HG03108 (cell line): ENCODE measurements around the gene ZFP57.

ENCODE experiments used
- ATAC-seq: cut with Tn5 transposase; IDR thresholded peaks from one replicate; pipeline ENCODE4 v1.9.1; 2021; ENCODE audit warnings: moderate library complexity; ENCODE audit not compliant: unreplicated experiment

The ZFP57 gene

DNA sequence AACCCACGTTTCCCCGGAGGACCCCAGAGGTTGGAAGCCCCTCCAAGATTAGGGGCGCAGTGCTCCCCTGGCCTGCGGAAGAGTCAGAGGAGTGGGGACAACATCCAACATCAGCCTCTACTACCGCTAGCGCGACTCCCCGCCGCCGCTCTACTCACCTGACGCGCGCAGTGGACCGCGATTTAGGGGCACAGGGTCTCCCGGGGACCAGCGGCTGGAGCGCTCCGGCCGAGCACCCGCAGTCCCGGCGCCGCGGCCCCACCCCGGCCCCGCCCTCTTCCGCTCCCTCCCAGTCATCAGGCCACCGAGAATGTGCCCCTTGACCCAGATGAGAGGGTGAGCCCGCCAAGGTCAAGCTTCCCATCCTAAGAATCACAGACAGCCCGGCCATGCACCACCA lies at the start of gene ZFP57:
ZFP57 (minus strand) TSS at position 249 of the 400 bp plus-strand sequence. CDS start 4,149 bp downstream, outside the sequence.
- ATAC-seq = no peak

DNA sequence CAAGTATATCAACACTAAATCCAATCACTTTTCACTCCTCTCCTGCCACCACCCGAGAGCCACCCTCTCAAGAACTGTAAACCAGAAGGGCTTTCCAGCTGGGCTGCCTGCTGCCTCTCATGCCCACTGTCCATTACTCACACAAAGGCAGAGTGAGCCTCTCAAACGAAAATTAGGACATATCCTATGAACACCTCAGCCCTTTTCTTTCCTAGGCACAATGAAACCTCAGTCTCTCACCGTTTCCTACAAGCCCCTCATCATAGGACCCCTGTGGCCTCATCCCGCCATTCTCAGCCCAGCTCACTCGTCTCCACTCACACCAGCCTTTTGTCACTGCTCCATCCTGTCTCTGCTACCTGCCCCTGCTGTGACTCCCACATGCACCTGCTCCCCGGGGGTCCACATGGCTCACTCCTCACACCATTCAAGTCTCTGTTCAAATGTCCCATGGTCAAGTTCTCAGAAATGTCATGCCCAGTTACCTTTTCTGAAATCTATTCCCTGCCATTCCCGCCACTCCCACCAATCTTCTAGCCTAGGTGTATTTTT lies 49.7 kb upstream of the ZFP57 start:
- ATAC-seq = no peak

DNA sequence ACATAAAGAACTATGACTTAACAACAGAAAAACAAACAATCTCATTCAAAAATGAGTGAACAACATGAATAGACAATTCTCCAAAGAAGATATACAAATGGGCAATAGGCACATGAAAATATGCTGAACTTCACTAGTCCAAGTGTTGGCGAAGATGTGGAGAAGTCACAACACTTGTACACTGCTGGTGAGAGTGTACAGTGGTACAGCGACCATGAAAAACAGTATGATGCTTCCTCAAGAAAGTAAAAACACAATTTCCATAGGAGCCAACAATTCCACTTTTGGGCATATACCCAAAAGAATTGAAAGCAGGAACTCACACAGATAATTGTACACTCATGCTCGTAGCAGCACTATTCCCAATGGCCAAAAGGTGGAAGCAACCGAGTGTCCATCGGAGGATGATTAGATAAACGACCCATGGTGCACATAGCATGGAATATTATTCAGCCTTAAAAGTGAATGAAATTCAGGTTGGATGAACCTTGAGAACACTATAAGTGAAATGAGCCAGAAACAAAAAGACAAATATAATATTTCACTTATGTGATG lies 48.9 kb upstream of the ZFP57 start:
- ATAC-seq = no peak

DNA sequence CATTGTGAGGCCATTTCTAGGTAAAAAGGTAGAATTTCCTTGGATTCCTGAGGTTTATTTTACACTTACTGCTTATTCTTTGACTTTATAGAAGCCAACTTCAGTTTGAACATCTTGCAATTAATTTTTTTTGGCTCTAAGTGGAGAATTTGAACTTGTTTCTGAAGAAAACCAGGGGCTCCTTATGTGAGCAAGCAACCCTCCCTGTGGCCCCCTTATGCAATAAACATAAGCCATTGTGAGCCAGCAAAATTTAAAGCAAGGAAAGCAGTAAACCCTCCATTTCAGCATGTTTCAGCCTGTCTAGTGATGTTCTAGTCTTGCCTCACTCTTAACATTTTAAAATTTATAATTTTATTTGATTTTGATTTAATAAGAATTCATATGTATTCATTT lies 47.9 kb upstream of the ZFP57 start:
- ATAC-seq = no peak

DNA sequence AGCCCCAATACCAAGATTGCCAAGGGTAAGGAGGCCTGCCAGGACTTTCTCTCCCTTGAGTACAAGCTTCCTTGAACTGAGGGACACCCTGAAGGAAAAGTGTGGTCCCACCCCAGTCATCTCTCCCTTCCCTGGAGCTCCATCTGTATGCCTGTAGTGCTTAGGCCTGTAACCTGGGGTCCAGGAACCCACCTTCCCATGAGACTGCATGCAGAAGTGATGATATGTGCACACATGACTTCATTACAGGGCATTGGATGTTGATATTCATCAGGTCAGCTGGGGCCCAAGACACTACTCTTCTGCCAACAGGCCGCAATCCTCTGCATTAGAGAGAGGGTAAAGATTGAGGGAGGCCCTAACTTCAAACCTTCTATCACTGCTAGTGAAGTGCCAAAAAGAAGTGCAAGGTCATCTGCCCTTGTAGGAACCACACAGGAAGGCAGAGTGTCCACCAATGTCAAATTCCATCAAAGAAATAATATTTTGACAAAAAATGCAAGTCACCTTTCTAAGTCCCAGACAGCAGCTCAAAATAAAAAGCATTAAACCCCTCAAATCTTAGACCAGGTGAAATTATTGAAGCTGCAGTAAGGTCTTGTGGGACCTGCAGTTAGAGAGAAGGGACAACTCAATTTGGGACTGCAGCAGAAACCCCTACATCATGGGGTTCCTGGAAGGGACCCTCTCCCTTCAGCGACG lies 47.4 kb upstream of the ZFP57 start:
- ATAC-seq = no peak

DNA sequence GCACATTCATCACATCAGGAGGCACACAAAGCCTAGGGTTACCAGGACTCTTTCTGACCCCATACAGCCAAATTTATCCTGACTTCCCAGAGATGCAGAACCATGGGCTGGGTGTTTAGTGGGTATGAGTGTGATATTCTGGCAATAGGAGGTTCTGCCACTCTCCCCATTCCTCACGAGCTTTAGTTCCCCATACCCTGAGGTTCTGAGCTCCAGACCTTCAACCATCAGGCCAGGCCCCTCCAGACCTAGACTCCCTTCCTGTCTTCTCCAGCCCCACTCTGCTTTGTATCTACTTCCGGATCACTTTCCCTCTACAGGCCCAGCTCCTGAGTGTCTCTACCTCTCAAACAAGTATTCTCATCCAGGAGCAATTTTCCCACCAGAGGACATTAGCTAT lies 46.7 kb upstream of the ZFP57 start:
- no peak for ATAC-seq

DNA sequence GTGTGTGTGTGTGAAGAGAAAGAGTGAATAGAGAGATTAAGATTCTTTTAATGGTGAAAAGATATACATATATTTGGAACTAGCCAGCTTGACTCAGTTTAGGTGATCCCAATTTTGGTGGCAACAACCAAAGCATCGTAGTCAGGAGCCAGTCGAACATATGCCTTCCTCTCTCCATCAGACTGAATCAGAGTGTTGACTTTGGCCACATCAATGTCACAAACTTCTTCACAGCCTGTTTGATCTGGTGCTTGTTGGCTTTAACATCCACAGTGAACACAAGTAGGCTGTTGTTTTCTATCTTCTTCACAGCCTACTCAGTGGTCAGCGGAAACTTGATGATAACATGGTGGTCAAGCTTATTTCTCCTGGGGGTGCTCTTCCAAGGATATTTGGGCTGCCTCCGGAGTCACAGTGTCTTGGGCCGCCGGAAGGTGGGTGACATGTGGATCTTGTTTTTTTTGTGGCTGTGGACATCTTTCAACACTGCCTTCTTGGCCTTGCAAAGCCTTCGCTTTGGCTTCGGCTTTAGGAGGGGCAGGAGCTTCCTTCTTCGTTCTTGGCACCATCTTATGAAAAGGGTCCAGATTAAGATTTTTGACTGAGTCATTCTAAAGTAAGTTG lies 45.7 kb upstream of the ZFP57 start:
- ATAC-seq = no peak

DNA sequence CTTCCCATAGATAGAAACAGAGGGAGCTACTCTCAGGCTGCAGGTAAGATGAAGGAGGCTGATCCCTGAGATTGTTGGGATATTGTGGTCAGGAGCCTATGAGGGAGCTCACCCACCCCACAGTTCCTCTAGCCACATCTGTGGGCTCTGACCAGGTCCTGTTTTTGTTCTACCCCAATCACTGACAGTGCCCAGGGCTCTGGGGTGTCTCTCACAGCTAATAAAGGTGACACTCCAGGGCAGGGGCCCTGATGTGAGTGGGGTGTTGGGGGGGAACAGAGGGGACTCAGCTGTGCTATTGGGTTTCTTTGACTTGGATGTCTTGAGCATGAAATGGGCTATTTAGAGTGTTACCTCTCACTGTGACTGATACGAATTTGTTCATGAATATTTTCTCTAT lies 45.0 kb upstream of the ZFP57 start:
- ATAC-seq = no peak

DNA sequence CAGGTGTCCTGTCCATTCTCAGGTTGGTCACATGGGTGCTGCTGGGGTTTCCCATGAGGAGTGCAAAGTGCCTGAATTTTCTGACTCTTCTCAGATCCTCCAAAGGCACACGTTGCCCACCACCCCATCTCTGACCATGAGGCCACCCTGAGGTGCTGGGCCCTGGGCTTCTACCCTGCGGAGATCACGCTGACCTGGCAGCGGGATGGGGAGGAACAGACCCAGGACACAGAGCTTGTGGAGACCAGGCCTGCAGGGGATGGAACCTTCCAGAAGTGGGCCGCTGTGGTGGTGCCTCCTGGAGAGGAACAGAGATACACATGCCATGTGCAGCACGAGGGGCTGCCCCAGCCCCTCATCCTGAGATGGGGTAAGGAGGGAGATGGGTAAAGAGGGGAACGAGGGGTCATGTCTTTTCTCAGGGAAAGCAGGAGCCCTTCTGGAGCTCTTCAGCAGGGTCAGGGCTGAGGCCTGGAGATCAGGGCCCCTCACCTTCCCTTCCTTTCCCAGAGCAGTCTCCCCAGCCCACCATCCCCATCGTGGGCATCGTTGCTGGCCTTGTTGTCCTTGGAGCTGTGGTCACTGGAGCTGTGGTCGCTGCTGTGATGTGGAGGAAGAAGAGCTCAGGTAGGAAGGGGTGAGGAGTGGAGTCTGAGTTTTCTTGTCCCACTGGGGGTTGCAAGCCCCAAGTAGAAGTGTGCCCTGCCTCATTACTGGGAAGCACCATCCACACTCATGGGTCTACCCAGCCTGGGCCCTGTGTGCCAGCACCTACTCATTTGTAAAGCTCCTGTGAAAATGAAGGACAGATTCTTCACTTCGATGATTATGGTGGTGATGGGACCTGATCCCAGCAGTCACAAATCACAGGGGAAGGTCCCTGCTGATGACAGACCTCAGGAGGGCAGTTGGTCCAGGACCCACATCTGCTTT lies 44.3 kb upstream of the ZFP57 start:
- ATAC-seq = no peak

DNA sequence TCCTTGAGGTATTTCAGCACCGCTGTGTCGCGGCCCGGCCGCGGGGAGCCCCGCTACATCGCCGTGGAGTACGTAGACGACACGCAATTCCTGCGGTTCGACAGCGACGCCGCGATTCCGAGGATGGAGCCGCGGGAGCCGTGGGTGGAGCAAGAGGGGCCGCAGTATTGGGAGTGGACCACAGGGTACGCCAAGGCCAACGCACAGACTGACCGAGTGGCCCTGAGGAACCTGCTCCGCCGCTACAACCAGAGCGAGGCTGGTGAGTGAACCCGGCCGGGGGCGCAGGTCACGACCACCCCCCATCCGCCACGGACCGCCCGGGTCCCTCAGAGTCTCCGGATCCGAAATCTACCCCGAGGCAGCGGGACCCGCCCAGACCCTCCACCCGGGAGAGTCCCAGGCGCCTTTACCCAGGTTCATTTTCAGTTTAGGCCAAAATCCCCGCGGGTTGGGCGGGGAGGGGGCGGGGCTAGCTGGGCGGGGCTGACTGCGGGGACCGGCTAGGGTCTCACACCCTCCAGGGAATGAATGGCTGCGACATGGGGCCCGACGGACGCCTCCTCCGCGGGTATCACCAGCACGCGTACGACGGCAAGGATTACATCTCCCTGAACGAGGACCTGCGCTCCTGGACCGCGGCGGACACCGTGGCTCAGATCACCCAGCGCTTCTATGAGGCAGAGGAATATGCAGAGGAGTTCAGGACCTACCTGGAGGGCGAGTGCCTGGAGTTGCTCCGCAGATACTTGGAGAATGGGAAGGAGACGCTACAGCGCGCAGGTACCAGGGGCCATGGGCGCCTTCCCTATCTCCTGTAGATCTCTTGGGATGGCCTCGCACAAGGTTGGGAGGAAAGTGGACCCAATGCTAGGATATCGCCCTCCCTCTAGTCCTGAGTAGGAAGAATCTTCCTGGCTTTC lies 43.0 kb upstream of the ZFP57 start:
- ATAC-seq = no peak

DNA sequence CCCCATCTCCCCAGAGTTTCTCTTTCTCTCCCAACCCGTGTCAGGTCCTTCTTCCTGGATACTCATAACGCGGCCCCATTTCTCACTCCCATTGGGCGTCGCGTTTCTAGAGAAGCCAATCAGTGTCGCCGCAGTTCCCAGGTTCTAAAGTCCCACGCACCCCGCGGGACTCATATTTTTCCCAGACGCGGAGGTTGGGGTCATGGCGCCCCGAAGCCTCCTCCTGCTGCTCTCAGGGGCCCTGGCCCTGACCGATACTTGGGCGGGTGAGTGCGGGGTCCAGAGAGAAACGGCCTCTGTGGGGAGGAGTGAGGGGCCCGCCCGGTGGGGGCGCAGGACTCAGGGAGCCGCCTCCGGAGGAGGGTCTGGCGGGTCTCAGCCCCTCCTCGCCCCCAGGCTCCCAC lies 42.3 kb upstream of the ZFP57 start, which contains the start of gene HLA-F:
HLA-F (plus strand) TSS at position 173 of the 404 bp plus-strand sequence; CDS start at position 203, 30 bp downstream.
- peak; percentile 88 for ATAC-seq

DNA sequence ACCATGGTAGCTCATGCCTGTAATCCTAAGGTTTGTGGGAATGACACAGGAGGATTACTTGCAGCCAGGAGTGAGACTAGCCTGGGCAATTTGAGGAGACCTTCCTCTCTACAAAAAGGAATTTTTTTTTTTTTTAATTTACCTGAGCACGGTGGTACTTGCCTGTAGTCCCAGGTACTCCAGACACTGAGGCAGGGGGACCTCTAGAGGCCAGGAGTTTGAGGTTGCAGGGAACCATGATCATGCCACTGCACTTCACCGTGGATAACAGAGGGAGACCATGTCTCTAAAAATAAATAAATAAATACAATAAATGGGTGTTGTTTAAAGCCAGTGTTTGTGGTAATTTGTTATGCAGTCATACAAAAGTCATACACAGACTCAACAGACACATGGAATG lies 39.9 kb upstream of the ZFP57 start:
- no peak for ATAC-seq

DNA sequence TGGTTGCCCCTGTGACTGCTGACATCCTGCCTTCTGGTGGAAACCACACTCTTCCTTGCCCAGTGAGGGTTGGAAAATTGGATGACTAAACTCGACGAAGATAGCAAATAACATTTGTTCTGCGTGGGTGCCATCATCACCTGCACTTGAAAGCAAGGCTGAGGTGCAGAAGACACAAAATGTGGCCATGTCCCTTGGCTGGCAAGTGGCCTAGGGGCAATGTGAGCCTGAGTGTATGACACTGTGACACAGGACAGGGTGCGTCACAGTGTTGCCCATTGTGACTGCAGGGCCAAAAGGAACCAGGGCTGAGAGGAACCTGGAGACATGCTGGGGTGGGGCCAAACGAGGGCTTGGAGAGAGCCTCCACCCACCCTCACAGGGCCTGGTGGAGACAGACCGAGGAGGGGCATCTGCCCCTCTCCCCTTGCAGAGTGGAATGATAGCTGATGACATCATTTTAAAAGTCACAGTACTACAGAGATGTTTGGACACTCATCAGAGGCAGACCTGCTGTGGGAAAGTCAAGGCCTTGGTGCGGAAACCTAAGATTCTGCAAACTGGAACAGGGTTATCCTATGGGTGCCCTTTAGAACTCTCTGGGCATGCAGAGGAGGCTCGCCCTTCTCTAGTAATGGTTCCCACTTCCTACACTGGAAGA lies 29.5 kb upstream of the ZFP57 start:
- ATAC-seq = no peak

DNA sequence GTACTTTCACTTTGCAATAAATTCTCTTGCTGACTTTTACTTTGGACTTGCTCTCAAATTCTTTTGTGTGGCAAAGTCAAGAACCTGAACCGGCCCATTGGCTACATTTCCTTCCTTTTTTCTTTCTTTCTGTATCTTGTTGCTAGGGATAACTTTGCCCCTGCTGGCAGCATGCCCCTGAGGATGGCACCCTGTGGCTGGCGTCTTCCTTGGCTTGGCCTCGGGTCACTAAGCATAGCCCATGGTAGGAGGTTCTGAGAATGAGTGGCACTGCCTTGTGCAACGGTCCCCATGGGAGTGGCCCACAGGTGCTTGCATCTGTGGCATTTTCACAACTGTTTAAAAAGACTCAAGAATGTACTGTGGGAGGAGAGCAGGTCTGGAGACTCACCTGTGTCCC lies 28.2 kb upstream of the ZFP57 start:
- ATAC-seq = no peak

DNA sequence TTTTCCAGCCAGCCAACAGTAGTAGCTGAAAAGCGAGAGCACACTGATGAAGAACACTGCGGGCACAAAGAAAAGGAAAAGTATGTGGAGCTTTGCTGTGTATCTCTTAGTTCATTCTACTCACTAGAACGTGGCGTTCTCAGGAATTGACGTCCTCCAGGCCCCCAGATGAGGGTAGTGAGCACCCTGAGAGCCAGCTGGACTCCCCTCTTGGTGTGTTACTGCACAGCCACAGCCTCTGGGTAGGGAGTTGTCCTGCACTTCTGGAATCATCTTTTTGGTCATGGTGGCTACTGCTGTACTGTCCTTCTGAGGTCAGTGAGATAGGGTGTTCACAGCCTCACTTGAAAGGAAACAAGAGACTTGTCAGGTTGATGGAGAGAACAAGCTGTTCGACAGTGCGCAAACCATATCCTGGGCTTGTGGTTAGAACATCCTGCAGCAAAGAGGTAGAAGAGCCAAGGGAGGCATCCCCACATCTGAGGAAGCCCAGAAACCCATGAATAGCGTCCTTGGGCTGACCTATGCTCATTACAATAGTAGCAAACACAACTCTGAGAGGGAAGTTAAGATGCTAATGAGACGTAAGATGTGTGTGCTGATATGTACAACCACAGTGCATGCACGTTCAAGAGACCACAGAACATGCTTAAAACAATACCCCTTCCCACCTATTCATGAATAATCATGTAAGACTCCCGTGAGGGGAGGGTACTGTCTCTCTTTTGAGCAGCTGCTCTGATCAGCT lies 27.7 kb upstream of the ZFP57 start:
- ATAC-seq = no peak

DNA sequence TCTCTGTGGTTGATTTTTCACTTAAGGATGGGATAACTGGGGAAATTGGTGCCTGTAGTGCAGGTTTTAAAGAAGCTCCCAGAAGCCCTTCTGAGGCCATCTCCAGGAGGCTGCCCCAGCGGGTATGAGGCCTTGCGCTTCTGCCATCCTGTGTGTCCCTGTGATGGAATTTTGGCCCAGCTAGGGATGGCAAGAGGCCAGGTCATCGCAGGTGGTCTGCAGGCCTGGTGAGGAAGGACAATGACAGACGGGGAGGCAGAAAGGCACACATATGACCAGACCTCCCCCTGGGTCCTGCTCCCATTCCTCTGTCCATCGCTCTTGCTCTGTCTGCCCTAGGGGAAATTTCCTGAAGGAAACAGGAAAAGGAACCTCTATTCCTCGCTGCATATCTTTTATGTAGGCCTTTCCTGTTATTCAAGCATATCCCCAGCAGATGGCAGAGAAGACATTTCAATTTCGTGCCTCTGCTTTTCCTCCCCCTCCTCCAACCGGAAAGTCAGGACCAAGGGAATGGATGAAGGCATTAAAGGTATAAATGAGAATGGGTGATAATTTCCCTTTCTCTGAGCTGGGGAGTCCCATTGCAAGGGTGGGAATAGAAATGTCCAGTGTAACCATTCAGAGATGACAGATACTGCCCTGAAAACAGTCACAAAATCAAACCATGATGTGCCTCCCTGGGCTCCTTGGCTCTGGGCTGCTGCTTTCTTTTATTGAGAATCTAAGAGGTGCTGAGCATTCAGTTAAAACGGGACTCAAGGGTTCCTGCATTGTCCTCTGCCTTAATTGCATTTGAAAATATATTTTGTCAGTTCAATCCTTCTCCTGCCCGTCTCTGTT lies 24.7 kb upstream of the ZFP57 start:
- no peak for ATAC-seq

DNA sequence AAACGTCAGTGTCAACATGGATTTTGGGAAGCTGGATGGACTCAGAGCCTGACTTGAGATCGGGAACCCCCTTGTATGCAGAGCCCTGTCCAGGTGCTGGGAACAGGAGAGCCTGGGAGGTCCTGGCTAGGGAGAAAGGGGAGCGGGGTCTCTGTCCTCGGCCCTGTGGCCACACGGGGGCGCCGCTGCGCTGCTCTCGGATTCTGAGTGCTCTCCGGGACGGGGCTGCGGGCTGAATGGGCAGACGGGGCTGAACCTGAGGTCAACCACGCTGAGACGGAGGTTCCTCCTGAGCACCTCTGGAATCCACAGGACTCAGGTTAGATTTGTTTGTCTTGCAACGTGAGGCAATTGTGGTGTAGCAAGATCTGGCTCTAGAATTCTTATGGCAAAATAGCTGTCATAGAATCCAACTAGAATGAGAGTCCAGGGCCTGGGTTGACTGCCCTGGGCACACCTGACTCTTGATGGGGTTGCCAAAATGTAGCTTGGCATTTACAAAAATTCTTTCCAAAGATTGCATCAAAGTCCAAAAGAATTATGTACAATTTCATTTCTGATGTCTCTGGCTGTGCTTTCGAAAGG lies 21.7 kb upstream of the ZFP57 start:
- ATAC-seq = no peak
